Spleen (tissue), 11 donors: ENCODE measurements around the gene ODAD2. TPM values are rescaled to one million over a fixed set of nuclear protein-coding genes. Genes with fewer than 3 reads are reported as not detected.

Experiments
- DNase-seq: peaks from one replicate; pipeline ENCODE4 v3.0.0-alpha.2; 2020
- H3K27ac ChIP-seq, 8 donors: fragments of 200-600 bp; sonication (generic) in 7 of 8; 1 replicate in 4 of 8; 2 replicates in 4 of 8; pipeline versions ENCODE4 v1.5.0 to v1.8.0; 2016 to 2021; ENCODE audit warnings: inconsistent platforms in 4 of 8, mild to moderate bottlenecking in 4 of 8, moderate library complexity in 1 of 8
- H3K27me3 ChIP-seq, 7 donors: fragments of 200-600 bp; sonication (generic) in 6 of 7; replicated peaks in 1 of 7; 1 replicate in 4 of 7; 2 replicates in 3 of 7; pipeline versions ENCODE4 v1.5.0 to v1.8.0; 2016 to 2021; ENCODE audit warnings: inconsistent platforms in 3 of 7, mild to moderate bottlenecking in 1 of 7
- H3K36me3 ChIP-seq, 6 donors: fragments of 200-600 bp; sonication (generic) in 5 of 6; 1 replicate in 4 of 6; 2 replicates in 2 of 6; pipeline versions ENCODE4 v1.5.0 to v1.8.0; 2016 to 2021; ENCODE audit warnings: inconsistent platforms in 2 of 6
- H3K4me1 ChIP-seq, 6 donors: fragments of 200-600 bp; sonication (generic) in 5 of 6; 1 replicate in 3 of 6; 2 replicates in 3 of 6; pipeline versions ENCODE4 v1.5.0 to v1.8.0; 2016 to 2021; ENCODE audit warnings: inconsistent platforms in 3 of 6
- H3K4me3 ChIP-seq, 8 donors: fragments of 200-600 bp; sonication (generic) in 7 of 8; 1 replicate in 4 of 8; 2 replicates in 4 of 8; pipeline versions ENCODE4 v1.5.0 to v1.8.0; 2016 to 2021; ENCODE audit warnings: inconsistent platforms in 4 of 8, mild to moderate bottlenecking in 4 of 8, moderate library complexity in 2 of 8
- H3K9me3 ChIP-seq, 8 donors: fragments of 200-600 bp; sonication (generic) in 7 of 8; 1 replicate in 4 of 8; 2 replicates in 4 of 8; pipeline versions ENCODE4 v1.5.0 to v1.8.0; 2016 to 2021; ENCODE audit warnings: inconsistent platforms in 4 of 8
- POLR2A ChIP-seq, 3 donors: fragments of 450-650 bp; IDR thresholded peaks; one replicate each; pipeline ENCODE4 v1.5.1; 2017; ENCODE audit warnings: antibody characterized with exemption in 3 of 3, mild to moderate bottlenecking in 1 of 3
- POLR2AphosphoS5 ChIP-seq, 3 donors: sonication (generic); formaldehyde crosslinking; IDR thresholded peaks; one replicate each; pipeline ENCODE4 v1.5.1; 2017; ENCODE audit warnings: antibody characterized with exemption in 3 of 3
- WGBS, 5 donors: extraction: QIAGEN DNeasy Blood & Tissue Kit in 3 of 5; methylation state at CpG; one replicate each; pipeline versions ENCODE4 v1.1.5 to v1.1.7; 2013 to 2018; 5-methylcytosine and 5-hydroxymethylcytosine counted together
- intact Hi-C: fragments of 100-400 bp; cut with DNase I; formaldehyde crosslinking; loops from one replicate; pipeline ENCODE4 v1.15.0; 2023; ENCODE audit warnings: low total_unique reads
- polyA plus RNA-seq, 3 donors: library from polyadenylated mRNA; stranded (reverse); fragments of 200-250 nt; gene quantifications; one replicate each; pipeline ENCODE4 v1.2.1, GENCODE V29; 2013
- small RNA-seq, 4 donors: library from RNA; depleted of rRNA; stranded (forward); fragments of <200 nt; gene quantifications; one replicate each; pipeline ENCODE3, GENCODE V24; 2016
- total RNA-seq, 7 donors: library from RNA; depleted of rRNA in 3 of 7; stranded (reverse); fragments of >200 nt in 3 of 7; fragmentation: NEBNext Ultra II Directional in 4 of 7; extraction: Animal tissue kit (Norgen Biotek cat#: 25700) in 4 of 7; gene quantifications; one replicate each; pipeline versions ENCODE4 v1.1.0 to v1.2.1, GENCODE V29; 2016 to 2021
- donor health status: healthy with polysubstance abuse.
- donor health status: DM: no; HTN: no; CAD: no; lungs with moderate emphysema.
- donor health status: DM: no; HTN: no; CAD: no.
- donor health status: Bipolar disorder and iron deficiency.
- donor health status: healthy.
- donor health status: DM: no; HTN: no; CAD: no.
- donor health status: DM: yes; HTN: yes; CAD: no.

ODAD2 gene
- total and polyA plus RNA-seq, 10 donors, result 0.03 to 0.72 (median 0.29) TPM; not detected in 2

DNA sequence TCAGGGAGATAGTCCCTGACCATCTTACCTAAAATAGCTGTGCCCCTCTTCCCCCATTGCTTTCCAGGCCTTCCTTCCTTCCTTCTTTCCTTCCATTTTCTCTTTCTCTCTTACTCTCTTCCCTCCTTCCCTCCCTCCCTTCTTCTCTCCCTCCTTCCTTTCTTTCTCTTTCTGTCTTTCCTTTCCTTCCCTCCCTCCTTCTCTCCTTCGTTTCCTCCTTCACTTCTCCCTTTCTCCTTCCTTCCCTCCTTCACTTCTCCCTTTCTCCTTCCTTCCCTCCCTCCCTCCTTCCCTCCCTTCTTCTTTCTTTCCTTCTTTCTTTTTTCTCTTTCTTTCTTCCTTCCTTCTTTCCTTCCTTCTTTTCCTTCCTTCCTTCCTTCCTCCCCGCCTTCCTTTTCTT lies 228.7 kb downstream of the ODAD2 start:
- H3K36me3 ChIP-seq, result no peaks in the 10 kb centered on the region
- no peak for TF ChIP-seq POLR2AphosphoS5 (IDR thresholded peaks at IDR 0.05)
- no peak for TF ChIP-seq POLR2A (IDR thresholded peaks at IDR 0.05)
- H3K27me3 ChIP-seq, result peaks cover 0 to 25% (median 4%) of the 10 kb centered on the region in 7 donors
- no peak for DNase-seq
- 69 to 84% (median 78%) methylated on average over 2 of the region's 2 CpGs for WGBS, 5 donors
- no peaks in the 10 kb centered on the region for H3K4me1 ChIP-seq
- H3K9me3 ChIP-seq, result no peaks in the 10 kb centered on the region
- H3K27ac ChIP-seq, result no peak overlapping the region
- H3K4me3 ChIP-seq, result no peak overlapping the region
- intact Hi-C loops, result no loop called here

Small RNAs within 50 kb of the gene (small RNA-seq; reads per million reads assigned to genes)
- 0 reads per million in 4 donors for gene MRPS21P5
- 0 reads per million in 4 donors for gene RN7SKP132
